Measurements from ENCODE around the gene APBB1.

Gene APBB1

GRCh38 chr11:6437993-6438392 lies 19.1 kb upstream of the APBB1 start:
- TF ChIP-seq ZFX (IDR thresholded peaks at IDR 0.05) (no peak), CTCF (conservative IDR thresholded peaks at IDR 0.05) (no peak)
- H3K27ac ChIP-seq = no peak overlapping the region

- no peak overlapping the region for H3K27ac ChIP-seq
- TF ChIP-seq CTCF (conservative IDR thresholded peaks at IDR 0.05) (no peak), ZFX (IDR thresholded peaks at IDR 0.05) (no peak)
Observed at GRCh38 chr11:6437423-6437822, 18.5 kb upstream of the APBB1 start.

- TF ChIP-seq CTCF (conservative IDR thresholded peaks at IDR 0.05) (no peak), ZFX (IDR thresholded peaks at IDR 0.05) (no peak)
Observed at GRCh38 chr11:6433998-6434660, 15.2 kb upstream of the APBB1 start.

GRCh38 chr11:6431861-6432260 lies 13.0 kb upstream of the APBB1 start:
- no peak for TF ChIP-seq CTCF (conservative IDR thresholded peaks at IDR 0.05)
- no peak for TF ChIP-seq ZFX (IDR thresholded peaks at IDR 0.05)
- H3K27ac ChIP-seq = no peak overlapping the region

More at GRCh38 chr11:6433998-6434660, 15.2 kb upstream of the APBB1 start:
- peak overlapping the region; percentile 58 for H3K27ac ChIP-seq

- H3K27ac ChIP-seq = no peak overlapping the region
- TF ChIP-seq CTCF (conservative IDR thresholded peaks at IDR 0.05) (no peak), ZFX (IDR thresholded peaks at IDR 0.05) (no peak)
Observed at GRCh38 chr11:6427516-6427915, 8.6 kb upstream of the APBB1 start.

GRCh38 chr11:6420677-6421076 lies 1.8 kb upstream of the APBB1 start:
- H3K27ac ChIP-seq = no peak overlapping the region
- TF ChIP-seq CTCF (conservative IDR thresholded peaks at IDR 0.05) (no peak), ZFX (IDR thresholded peaks at IDR 0.05) (no peak)

- no peak for TF ChIP-seq ZFX (IDR thresholded peaks at IDR 0.05)
- TF ChIP-seq CTCF (conservative IDR thresholded peaks at IDR 0.05) = no peak
- peak overlapping the region; percentile 58 for H3K27ac ChIP-seq
Observed at GRCh38 chr11:6418557-6419008, 311 bp downstream of the APBB1 start.

Data from C4-2B (cell line).